Common myeloid progenitor, CD34-positive (primary cell): Measurements from ENCODE around the gene PAQR7.

Experiments
- CTCF ChIA-PET: fragments of 350-600 bp; sonication (Branson Sonifier 250); formaldehyde crosslinking; loops from one replicate; lab custom pipeline; 2021; ENCODE audit warnings: antibody characterized with exemption; lab: Charles Lee
- POLR2A ChIA-PET: fragments of 350-600 bp; sonication (Branson Sonifier 250); formaldehyde crosslinking; loops from one replicate; lab custom pipeline; 2021; ENCODE audit warnings: antibody characterized with exemption; lab: Charles Lee
- DNase-seq, 3 donors: peaks; one replicate each; pipeline versions ENCODE4 v3.0.0 to v3.0.0-alpha.2; 2013
- H3K27ac ChIP-seq, 2 experiments: 1 replicate in 1 of 2; 2 replicates in 1 of 2; pipeline ENCODE4 v1.7.0; 2013; ENCODE audit warnings: inconsistent platforms in 2 of 2, low read length in 2 of 2, mild to moderate bottlenecking in 2 of 2, low read depth in 1 of 2, moderate library complexity in 1 of 2; ENCODE audit not compliant: severe bottlenecking in 2 of 2, insufficient read depth in 1 of 2, poor library complexity in 1 of 2
- H3K27me3 ChIP-seq, 5 experiments: replicated peaks in 2 of 5; 1 replicate in 3 of 5; 2 replicates in 2 of 5; pipeline versions ENCODE4 v1.6.1 to v1.7.0; 2013; ENCODE audit warnings: low read length in 4 of 5, mild to moderate bottlenecking in 2 of 5, moderate library complexity in 2 of 5, inconsistent platforms in 1 of 5; ENCODE audit not compliant: insufficient read depth in 5 of 5, control insufficient read depth in 4 of 5
- H3K36me3 ChIP-seq, 4 experiments: 1 replicate in 2 of 4; 2 replicates in 2 of 4; pipeline versions ENCODE4 v1.6.1 to v1.7.0; 2013; ENCODE audit warnings: low read length in 3 of 4, control low read depth in 1 of 4, mild to moderate bottlenecking in 1 of 4; ENCODE audit not compliant: control insufficient read depth in 4 of 4, insufficient read depth in 4 of 4
- H3K4me1 ChIP-seq, 4 experiments: 1 replicate in 3 of 4; 2 replicates in 1 of 4; pipeline versions ENCODE4 v1.6.1 to v1.7.1; 2013; ENCODE audit warnings: low read length in 3 of 4, mild to moderate bottlenecking in 3 of 4, control low read depth in 1 of 4, inconsistent platforms in 1 of 4, moderate library complexity in 1 of 4; ENCODE audit not compliant: control insufficient read depth in 4 of 4, insufficient read depth in 4 of 4; ENCODE audit errors: control extremely low read depth in 1 of 4
- H3K4me3 ChIP-seq, 7 experiments: 1 replicate in 4 of 7; 2 replicates in 3 of 7; pipeline versions ENCODE4 v1.5.1 to v1.7.0; 2013; ENCODE audit warnings: mild to moderate bottlenecking in 7 of 7, low read length in 6 of 7, moderate library complexity in 6 of 7, inconsistent platforms in 2 of 7, low read depth in 2 of 7, control low read depth in 1 of 7; ENCODE audit not compliant: insufficient read depth in 4 of 7, control insufficient read depth in 1 of 7; ENCODE audit errors: extremely low read depth in 1 of 7
- H3K9me3 ChIP-seq, 5 experiments: 1 replicate in 4 of 5; 2 replicates in 1 of 5; pipeline versions ENCODE4 v1.6.1 to v1.7.1; 2013; ENCODE audit warnings: low read length in 4 of 5, mild to moderate bottlenecking in 2 of 5, inconsistent platforms in 1 of 5, low read depth in 1 of 5, moderate library complexity in 1 of 5; ENCODE audit not compliant: control insufficient read depth in 4 of 5, insufficient read depth in 2 of 5; ENCODE audit errors: control extremely low read depth in 1 of 5
- WGBS: methylation state at CpG from one replicate; pipeline ENCODE4 v1.1.5; 2013; ENCODE audit not compliant: insufficient coverage; 5-methylcytosine and 5-hydroxymethylcytosine counted together

PAQR7 gene

GRCh38 chr1:25856856-25857255, 18.7 kb downstream of the PAQR7 start:
- DNase-seq: no peak

GRCh38 chr1:25854554-25854953, 21.0 kb downstream of the PAQR7 start:
- H3K27me3 ChIP-seq: no peaks in the 10 kb centered on the region
- POLR2A ChIA-PET: interaction anchor here (0.6 kb wide), 1 partner anchor 1325 kb away, joined by 7 read pairs; no protein-coding TSS in a partner anchor
- peaks cover 5 to 9% (median 8%) of the 10 kb centered on the region in 4 experiments for H3K4me1 ChIP-seq
- peaks cover 0 to 7% (median 0%) of the 10 kb centered on the region in 4 experiments for H3K36me3 ChIP-seq
- no peak overlapping the region for H3K27ac ChIP-seq
- no peak overlapping the region for H3K4me3 ChIP-seq
- WGBS: 83% methylated on average over 1 of the region's 2 CpGs
- no peaks in the 10 kb centered on the region for H3K9me3 ChIP-seq
- CTCF ChIA-PET: no interaction called here
- no peak for DNase-seq

More at GRCh38 chr1:25856856-25857255, 18.7 kb downstream of the PAQR7 start:
- ChIA-PET CTCF (interaction anchor here (0.8 kb wide), 2 partner anchors 19 to 242 kb away, joined by 3 read pairs; no protein-coding TSS in a partner anchor), POLR2A (no interaction called here)
- no peak overlapping the region for H3K27ac ChIP-seq
- WGBS: 95% methylated on average over 3 of the region's 11 CpGs
- peaks cover 13 to 31% (median 29%) of the 10 kb centered on the region in 4 experiments for H3K4me1 ChIP-seq
- H3K27me3 ChIP-seq: no peaks in the 10 kb centered on the region
- H3K9me3 ChIP-seq: no peaks in the 10 kb centered on the region
- H3K36me3 ChIP-seq: peaks cover 0 to 7% (median 0%) of the 10 kb centered on the region in 4 experiments
- H3K4me3 ChIP-seq: no peak overlapping the region

GRCh38 chr1:25848531-25848930, 27.0 kb downstream of the PAQR7 start:
- ChIA-PET CTCF (interaction anchor here (0.7 to 1.7 kb wide), 3 partner anchors 11 to 25 kb away, joined by 3 to 4 read pairs (median 3); no protein-coding TSS in a partner anchor), POLR2A (no interaction called here)
- H3K27me3 ChIP-seq: no peaks in the 10 kb centered on the region
- H3K36me3 ChIP-seq: peaks cover 0 to 1% (median 0%) of the 10 kb centered on the region in 4 experiments
- H3K4me1 ChIP-seq: peaks cover 0 to 14% (median 2%) of the 10 kb centered on the region in 4 experiments
- no peak overlapping the region for H3K4me3 ChIP-seq
- WGBS: no CpG with 5 or more reads among the region's 1 CpG
- no peak overlapping the region for H3K27ac ChIP-seq
- no peak for DNase-seq
- no peaks in the 10 kb centered on the region for H3K9me3 ChIP-seq

- no peaks in the 10 kb centered on the region for H3K36me3 ChIP-seq
- H3K27ac ChIP-seq: no peak overlapping the region
- no peak overlapping the region for H3K4me3 ChIP-seq
- no peaks in the 10 kb centered on the region for H3K27me3 ChIP-seq
- H3K9me3 ChIP-seq: no peaks in the 10 kb centered on the region
- DNase-seq: no peak
- POLR2A ChIA-PET: no interaction called here
- WGBS: 94% methylated on average over 2 of the region's 4 CpGs
- peaks cover 0 to 14% (median 2%) of the 10 kb centered on the region in 4 experiments for H3K4me1 ChIP-seq
- CTCF ChIA-PET: interaction anchor here (0.7 to 1.7 kb wide), 3 partner anchors 11 to 25 kb away, joined by 3 to 4 read pairs (median 3); no protein-coding TSS in a partner anchor
Measured at GRCh38 chr1:25847929-25848328, 27.6 kb downstream of the PAQR7 start.

- Histone ChIP-seq H3K4me3 (no peak overlapping the region), H3K4me1 (peaks cover 0 to 17% (median 2%) of the 10 kb centered on the region in 4 experiments), H3K9me3 (no peaks in the 10 kb centered on the region), H3K27me3 (no peaks in the 10 kb centered on the region), H3K27ac (no peak overlapping the region), H3K36me3 (no peaks in the 10 kb centered on the region)
- POLR2A ChIA-PET: interaction anchor here (0.6 kb wide), 1 partner anchor 14 kb away, joined by 7 read pairs; no protein-coding TSS in a partner anchor
- WGBS: 100% methylated on average over 2 of the region's 5 CpGs
- no peak for DNase-seq
- CTCF ChIA-PET: interaction anchor here (0.9 to 4.8 kb wide), 3 partner anchors 14 to 57 kb away, joined by 4 to 22 read pairs (median 4); no protein-coding TSS in a partner anchor
Measured at GRCh38 chr1:25845664-25846063, 29.8 kb downstream of the PAQR7 start.

GRCh38 chr1:25844536-25845337, 30.8 kb downstream of the PAQR7 start:
- H3K4me1 ChIP-seq: peaks cover 0 to 17% (median 2%) of the 10 kb centered on the region in 4 experiments
- POLR2A ChIA-PET: no interaction called here
- peaks cover 0 to 3% (median 0%) of the 10 kb centered on the region in 5 experiments for H3K9me3 ChIP-seq
- H3K4me3 ChIP-seq: no peak overlapping the region
- no peaks in the 10 kb centered on the region for H3K27me3 ChIP-seq
- no peaks in the 10 kb centered on the region for H3K36me3 ChIP-seq
- no peak overlapping the region for H3K27ac ChIP-seq
- CTCF ChIA-PET: interaction anchor here (0.9 to 4.8 kb wide), 6 partner anchors 9 to 186 kb away, joined by 3 to 22 read pairs (median 4); no protein-coding TSS in a partner anchor
- 85% methylated on average over 2 of the region's 3 CpGs for WGBS
- no peak for DNase-seq
